ENCODE data around the gene PRM3. TPM values are rescaled to one million over a fixed set of nuclear protein-coding genes. Genes with fewer than 3 reads are reported as not detected.

The PRM3 gene
- total and polyA plus RNA-seq, 7 donors: not detected

- WGBS, 2 donors: 60 to 81% methylated on average over 5 of the region's 5 CpGs
- Histone ChIP-seq H3K4me3 (no peak overlapping the region), H3K4me1 (peaks cover 0 to 14% (median 7%) of the 10 kb centered on the region in 4 donors), H3K36me3 (no peaks in the 10 kb centered on the region), H3K27ac (no peak overlapping the region), H3K27me3 (no peaks in the 10 kb centered on the region), H3K9me3 (no peaks in the 10 kb centered on the region)
- DNase-seq: no peak
- TF ChIP-seq EP300 (IDR thresholded peaks at IDR 0.05) (no peak), POLR2AphosphoS5 (IDR thresholded peaks at IDR 0.05) (no peak), POLR2A (IDR thresholded peaks at IDR 0.05) (no peak), CTCF (IDR thresholded peaks at IDR 0.05) (no peak)
- intact Hi-C loops (cut with DNase I): no loop called here
Observed at GRCh38 chr16:11229432-11229831, 44.0 kb downstream of the PRM3 start.

GRCh38 chr16:11225677-11226549, 47.5 kb downstream of the PRM3 start:
- TF ChIP-seq POLR2A (IDR thresholded peaks at IDR 0.05) (no peak), POLR2AphosphoS5 (IDR thresholded peaks at IDR 0.05) (no peak), EP300 (IDR thresholded peaks at IDR 0.05) (no peak), CTCF (IDR thresholded peaks at IDR 0.05) (no peak)
- H3K4me3 ChIP-seq: peak overlapping the region in 2 of 4 donors; percentile 3 to 13

GRCh38 chr16:11224894-11225676, 48.3 kb downstream of the PRM3 start:
- TF ChIP-seq CTCF (IDR thresholded peaks at IDR 0.05) (no peak), POLR2A (IDR thresholded peaks at IDR 0.05) (no peak), EP300 (IDR thresholded peaks at IDR 0.05) (no peak), POLR2AphosphoS5 (IDR thresholded peaks at IDR 0.05) (no peak)
- Histone ChIP-seq H3K27ac (peak overlapping the region in 2 of 4 donors; percentile 51 to 56), H3K4me3 (peak overlapping the region in 2 of 4 donors; percentile 3 to 13), H3K27me3 (no peaks in the 10 kb centered on the region), H3K4me1 (peaks cover 0 to 11% (median 7%) of the 10 kb centered on the region in 4 donors), H3K36me3 (no peaks in the 10 kb centered on the region), H3K9me3 (no peaks in the 10 kb centered on the region)
- WGBS, 2 donors: 50 to 66% methylated on average over 21 of the region's 21 CpGs
- intact Hi-C loops (cut with DNase I): no loop called here
- DNase-seq: no peak

More at GRCh38 chr16:11225677-11226549, 47.5 kb downstream of the PRM3 start:
- no peaks in the 10 kb centered on the region for H3K27me3 ChIP-seq
- intact Hi-C loops (cut with DNase I): no loop called here
- DNase-seq: no peak
- peak overlapping the region in 1 of 4 donors; percentile 42 for H3K27ac ChIP-seq
- no peaks in the 10 kb centered on the region for H3K9me3 ChIP-seq
- 71 to 75% methylated on average over 18 of the region's 18 CpGs for WGBS, 2 donors
- H3K36me3 ChIP-seq: no peaks in the 10 kb centered on the region
- H3K4me1 ChIP-seq: peaks cover 0 to 11% (median 7%) of the 10 kb centered on the region in 4 donors

- Histone ChIP-seq H3K9me3 (no peaks in the 10 kb centered on the region), H3K27me3 (no peaks in the 10 kb centered on the region), H3K4me3 (no peak overlapping the region), H3K4me1 (peaks cover 0 to 11% (median 7%) of the 10 kb centered on the region in 4 donors), H3K36me3 (no peaks in the 10 kb centered on the region), H3K27ac (peak overlapping the region in 3 of 4 donors; percentile 43 to 56 (median 51))
- DNase-seq: peak; percentile 86
- TF ChIP-seq POLR2A (IDR thresholded peaks at IDR 0.05) (no peak), POLR2AphosphoS5 (IDR thresholded peaks at IDR 0.05) (peak in 3 of 4 donors; percentile 49 to 75 (median 63)), EP300 (IDR thresholded peaks at IDR 0.05) (peak; percentile 52 to 92 (median 74)), CTCF (IDR thresholded peaks at IDR 0.05) (no peak)
- intact Hi-C loops (cut with DNase I): no loop called here
- WGBS, 2 donors: 41 to 59% methylated on average over 24 of the region's 24 CpGs
Observed at GRCh38 chr16:11224096-11224893, 49.1 kb downstream of the PRM3 start.

Data from sigmoid colon (tissue), 7 donors.